Left ventricle myocardium inferior (tissue), 1 donor: ENCODE results near the gene CENPF. TPM values are rescaled to one million over a fixed set of nuclear protein-coding genes. Genes with fewer than 3 reads are reported as not detected.

ENCODE experiments used
- DNase-seq: peaks from one replicate; pipeline ENCODE4 v3.0.0-alpha.2; 2020
- H3K27ac ChIP-seq: fragments of 200-600 bp; replicated peaks from 2 replicates; pipeline ENCODE4 v1.8.0; 2021
- H3K27me3 ChIP-seq: fragments of 200-600 bp; 2 replicates; pipeline ENCODE4 v1.8.0; 2021; ENCODE audit warnings: low read depth
- H3K36me3 ChIP-seq: fragments of 200-600 bp; 2 replicates; pipeline ENCODE4 v1.8.0; 2021
- H3K4me1 ChIP-seq: fragments of 200-600 bp; 2 replicates; pipeline ENCODE4 v1.8.0; 2021
- H3K4me3 ChIP-seq: fragments of 200-600 bp; 2 replicates; pipeline ENCODE4 v1.8.0; 2021; ENCODE audit warnings: mild to moderate bottlenecking, moderate library complexity
- H3K9me3 ChIP-seq: fragments of 200-600 bp; replicated peaks from 2 replicates; pipeline ENCODE4 v1.8.0; 2021
- intact Hi-C: fragments of 100-400 bp; cut with micrococcal nuclease; formaldehyde crosslinking; loops from one replicate; pipeline ENCODE4 v1.11.0; 2022
- total RNA-seq: library from RNA; stranded (reverse); fragmentation: NEBNext Ultra II Directional; extraction: Animal tissue kit (Norgen Biotek cat#: 25700); gene quantifications from one replicate; pipeline ENCODE4 v1.2.1, GENCODE V29; 2021
- TF ChIP-seq, protein P1 (sequence below): fragments of 200-600 bp; IDR thresholded peaks from 2 replicates; pipeline ENCODE4 v1.8.0; 2021; ENCODE audit warnings: antibody characterized with exemption, mild to moderate bottlenecking, borderline replicate concordance
- donor health status: DM: no; HTN: yes; CAD: no; lungs with severe emphysema.

CENPF gene
- total RNA-seq, 1 donor from 2014 or later = 1.7 TPM

DNA sequence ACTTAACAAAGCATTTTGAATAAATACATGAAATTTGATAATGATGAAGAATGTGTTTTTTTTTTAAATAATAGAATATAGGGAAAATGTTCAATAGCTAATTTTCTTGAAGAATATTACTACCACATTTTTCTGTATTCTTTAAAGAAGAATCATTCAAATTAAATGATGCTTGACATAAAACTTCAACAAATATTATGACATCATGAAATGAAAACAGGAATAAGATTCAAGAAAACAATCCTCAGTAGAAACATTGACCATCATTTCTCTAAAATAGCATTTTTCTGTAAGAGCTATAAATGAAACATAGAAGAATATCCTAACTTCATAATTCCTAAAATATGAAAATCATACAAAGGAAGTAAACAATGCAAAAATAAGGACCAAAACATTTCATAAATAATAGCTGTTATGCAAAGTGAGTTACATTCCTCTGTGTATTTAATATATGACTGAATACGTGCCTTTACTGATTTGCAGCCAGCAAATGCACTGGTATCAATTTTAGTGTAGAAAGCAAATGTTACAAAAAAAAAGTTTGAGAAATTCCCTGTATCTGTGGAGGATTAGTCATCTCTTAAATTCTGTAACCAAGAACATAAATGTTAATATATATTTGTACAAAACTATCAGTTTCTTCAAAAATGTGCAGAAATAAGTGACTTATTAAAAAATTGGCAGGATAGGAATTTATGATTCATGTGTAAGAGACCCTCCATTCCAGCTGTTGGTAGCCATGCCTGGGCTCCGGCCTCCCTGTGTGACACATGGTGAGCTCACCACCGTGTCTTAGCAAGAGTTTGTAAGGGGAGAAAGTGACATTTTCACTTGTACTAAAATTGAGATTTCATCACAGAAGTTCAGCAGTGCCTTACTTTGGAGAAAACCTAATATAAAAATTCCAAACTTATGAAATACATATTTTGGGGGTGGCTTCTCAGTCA is 36.6 kb upstream of the CENPF start:
- TF ChIP-seq, protein P1, sequence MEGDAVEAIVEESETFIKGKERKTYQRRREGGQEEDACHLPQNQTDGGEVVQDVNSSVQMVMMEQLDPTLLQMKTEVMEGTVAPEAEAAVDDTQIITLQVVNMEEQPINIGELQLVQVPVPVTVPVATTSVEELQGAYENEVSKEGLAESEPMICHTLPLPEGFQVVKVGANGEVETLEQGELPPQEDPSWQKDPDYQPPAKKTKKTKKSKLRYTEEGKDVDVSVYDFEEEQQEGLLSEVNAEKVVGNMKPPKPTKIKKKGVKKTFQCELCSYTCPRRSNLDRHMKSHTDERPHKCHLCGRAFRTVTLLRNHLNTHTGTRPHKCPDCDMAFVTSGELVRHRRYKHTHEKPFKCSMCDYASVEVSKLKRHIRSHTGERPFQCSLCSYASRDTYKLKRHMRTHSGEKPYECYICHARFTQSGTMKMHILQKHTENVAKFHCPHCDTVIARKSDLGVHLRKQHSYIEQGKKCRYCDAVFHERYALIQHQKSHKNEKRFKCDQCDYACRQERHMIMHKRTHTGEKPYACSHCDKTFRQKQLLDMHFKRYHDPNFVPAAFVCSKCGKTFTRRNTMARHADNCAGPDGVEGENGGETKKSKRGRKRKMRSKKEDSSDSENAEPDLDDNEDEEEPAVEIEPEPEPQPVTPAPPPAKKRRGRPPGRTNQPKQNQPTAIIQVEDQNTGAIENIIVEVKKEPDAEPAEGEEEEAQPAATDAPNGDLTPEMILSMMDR = no peak
- intact Hi-C loops = no loop called here
- no peak for DNase-seq
- Histone ChIP-seq H3K4me3 (no peak overlapping the region), H3K27ac (no peak overlapping the region), H3K36me3 (no peaks in the 10 kb centered on the region), H3K27me3 (no peaks in the 10 kb centered on the region), H3K4me1 (peaks cover 7% of the 10 kb centered on the region), H3K9me3 (no peaks in the 10 kb centered on the region)

DNA sequence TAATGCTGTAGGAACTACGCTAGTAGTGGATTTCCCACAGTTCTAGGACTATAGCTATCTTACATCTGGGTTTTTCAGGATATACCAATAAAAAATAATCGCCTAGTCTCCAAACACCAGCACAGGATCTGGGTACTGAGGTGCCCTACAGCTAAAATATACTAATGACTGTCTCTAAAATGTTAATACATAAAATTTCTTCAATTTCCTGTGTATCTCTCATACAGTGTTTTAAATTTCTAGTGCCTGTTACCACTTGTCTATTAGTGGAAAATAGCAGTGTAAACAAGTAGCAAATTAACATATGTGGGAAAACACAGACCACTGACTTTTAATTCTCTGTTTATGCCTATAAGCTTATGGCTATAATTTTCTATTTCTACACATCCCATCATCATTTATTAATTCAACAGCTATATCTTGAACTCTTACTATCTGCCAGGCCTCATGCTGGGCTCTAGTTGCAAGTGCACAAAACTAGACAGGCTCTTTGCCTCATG is 35.5 kb upstream of the CENPF start:
- H3K9me3 ChIP-seq = no peaks in the 10 kb centered on the region
- H3K36me3 ChIP-seq = no peaks in the 10 kb centered on the region
- no peaks in the 10 kb centered on the region for H3K27me3 ChIP-seq
- intact Hi-C loops = no loop called here
- DNase-seq = no peak
- no peak overlapping the region for H3K4me3 ChIP-seq
- TF ChIP-seq, protein P1 = no peak
- no peak overlapping the region for H3K27ac ChIP-seq
- H3K4me1 ChIP-seq = peaks cover 7% of the 10 kb centered on the region

DNA sequence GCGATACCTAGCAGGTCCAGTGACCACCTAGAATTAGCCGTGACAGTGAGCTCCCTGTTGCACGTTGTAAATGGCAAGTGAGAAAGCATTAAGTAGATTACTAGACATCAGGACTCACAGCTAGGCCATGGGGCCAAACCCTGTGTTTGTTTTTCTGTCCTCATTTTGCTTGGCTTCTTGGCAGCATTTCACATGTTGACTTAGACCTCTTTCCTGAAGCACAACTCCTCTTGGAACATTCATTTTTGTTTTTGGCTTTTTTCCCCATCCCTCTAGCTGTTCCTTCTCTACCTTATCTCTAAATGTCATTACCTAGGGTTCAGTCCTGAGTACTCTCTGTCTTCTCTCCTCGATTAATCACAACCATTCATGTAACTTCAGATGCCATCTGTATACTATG is 34.7 kb upstream of the CENPF start:
- H3K9me3 ChIP-seq = no peaks in the 10 kb centered on the region
- H3K36me3 ChIP-seq = no peaks in the 10 kb centered on the region
- intact Hi-C loops = no loop called here
- H3K27ac ChIP-seq = peak overlapping the region; percentile 8
- peaks cover 7% of the 10 kb centered on the region for H3K4me1 ChIP-seq
- no peaks in the 10 kb centered on the region for H3K27me3 ChIP-seq
- no peak overlapping the region for H3K4me3 ChIP-seq
- DNase-seq = no peak
- TF ChIP-seq, protein P1 = no peak

DNA sequence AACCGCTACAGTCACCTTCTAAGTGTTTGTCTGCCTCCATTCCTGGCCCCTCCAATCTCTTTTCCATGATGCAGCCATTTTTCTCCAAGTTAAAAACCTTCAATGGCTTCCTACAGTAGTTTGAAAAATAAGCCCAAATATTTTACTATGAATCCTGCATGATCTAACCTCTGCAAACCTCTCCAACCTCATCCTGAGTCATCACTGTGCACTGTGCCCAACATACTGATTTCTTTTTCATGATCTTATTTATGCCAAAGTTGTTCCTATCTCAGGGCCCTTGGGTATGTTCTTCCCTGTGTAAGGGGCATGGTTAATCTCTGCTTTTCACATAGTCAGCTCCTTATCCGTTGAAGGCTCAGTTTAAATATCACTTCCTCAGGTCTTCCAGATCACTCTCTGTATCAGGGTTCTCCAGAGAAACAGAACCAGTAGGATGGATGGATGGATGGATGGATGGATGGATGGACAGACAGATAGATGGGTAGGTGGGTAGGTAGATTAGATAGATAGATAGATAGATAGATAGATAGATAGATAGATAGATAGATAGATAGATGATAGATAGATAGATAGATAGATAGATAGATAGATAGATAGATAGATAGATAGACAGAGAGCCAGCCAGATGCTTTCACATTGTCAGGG is 33.5 kb upstream of the CENPF start:
- no peaks in the 10 kb centered on the region for H3K9me3 ChIP-seq
- no peak overlapping the region for H3K27ac ChIP-seq
- DNase-seq = no peak
- H3K4me3 ChIP-seq = no peak overlapping the region
- intact Hi-C loops = no loop called here
- H3K27me3 ChIP-seq = no peaks in the 10 kb centered on the region
- TF ChIP-seq, protein P1 = no peak
- H3K36me3 ChIP-seq = no peaks in the 10 kb centered on the region
- H3K4me1 ChIP-seq = peaks cover 7% of the 10 kb centered on the region

DNA sequence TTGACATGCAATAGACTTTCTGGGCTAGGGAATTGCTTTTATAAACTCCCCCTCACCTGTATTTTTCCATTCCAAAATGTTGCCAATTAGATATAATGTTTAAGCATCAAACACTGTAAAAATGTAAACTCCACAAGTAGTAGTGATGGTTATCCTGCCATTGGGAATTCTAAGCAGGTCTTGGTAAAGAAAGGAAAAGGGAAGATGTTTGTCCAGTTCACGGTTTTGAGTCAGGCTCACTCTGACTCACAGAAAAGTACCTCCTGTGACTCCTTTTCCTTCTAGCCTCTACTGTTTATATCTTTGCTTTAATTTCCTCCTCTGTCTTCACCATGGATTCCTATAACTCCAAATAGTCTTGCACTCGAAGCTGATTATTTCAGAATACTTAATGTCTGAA is 32.6 kb upstream of the CENPF start:
- Histone ChIP-seq H3K27me3 (no peaks in the 10 kb centered on the region), H3K36me3 (no peaks in the 10 kb centered on the region), H3K4me1 (peaks cover 7% of the 10 kb centered on the region), H3K9me3 (peaks cover 4% of the 10 kb centered on the region), H3K27ac (no peak overlapping the region), H3K4me3 (no peak overlapping the region)
- TF ChIP-seq, protein P1 = no peak
- DNase-seq = no peak
- intact Hi-C loops = no loop called here
